Kasumi-1 (cell line): ENCODE measurements around the gene PSPC1.

Experiments used
- DNase-seq, 2 experiments: peaks; one replicate each; lab custom pipeline; 2025; lab: John Stamatoyannopoulos, UW

The PSPC1 gene

DNA sequence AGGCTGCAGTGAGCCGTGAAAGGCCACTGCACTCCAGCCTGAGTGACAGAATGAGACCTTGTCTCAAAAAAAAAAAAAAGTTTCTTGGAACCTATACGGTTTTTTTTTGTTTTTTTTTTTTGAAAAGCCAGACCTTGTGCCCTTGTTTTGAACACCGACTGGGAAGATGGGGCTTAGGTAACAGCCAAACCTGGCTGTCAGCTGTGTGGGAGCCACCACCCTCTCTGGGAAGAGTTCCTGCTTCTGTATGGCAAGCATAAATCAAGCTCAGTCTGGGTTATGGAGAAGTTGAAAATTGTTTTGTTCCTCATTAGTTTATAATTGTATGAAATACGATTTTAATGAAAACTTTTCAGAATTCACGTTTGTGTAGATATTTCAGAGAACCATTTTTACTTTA is 109.8 kb downstream of the PSPC1 start:
- DNase-seq, result no peak

GRCh38 chr13:19670147-19670546 is 112.6 kb downstream of the PSPC1 start:
- DNase-seq, result no peak

DNA sequence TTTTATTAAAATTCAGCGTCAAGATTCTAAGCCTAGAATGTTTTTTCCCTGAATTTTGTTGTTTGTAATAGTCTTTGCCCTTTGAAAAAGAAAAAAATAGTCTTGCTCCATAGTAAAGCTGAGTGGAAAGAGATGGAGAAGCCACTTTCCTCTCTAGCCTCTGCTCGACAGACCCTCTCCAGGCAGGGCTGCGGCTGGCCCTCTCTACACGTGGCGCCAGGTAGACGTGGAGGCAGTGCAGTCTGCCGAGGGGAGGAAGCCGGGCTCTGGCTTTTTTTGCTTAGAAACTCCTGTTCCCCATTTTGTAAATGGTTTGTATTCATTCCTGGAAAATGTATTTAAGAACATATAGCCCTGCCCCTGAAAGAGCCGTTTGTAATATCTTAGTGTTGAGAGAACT is 114.0 kb downstream of the PSPC1 start:
- DNase-seq, result no peak

GRCh38 chr13:19665427-19665859 is 117.3 kb downstream of the PSPC1 start:
- DNase-seq, result no peak

- DNase-seq, result peak in 1 of 2 experiments; percentile 1
These were observed 118.1 kb downstream of the PSPC1 start for GRCh38 chr13:19664481-19665230.

DNA sequence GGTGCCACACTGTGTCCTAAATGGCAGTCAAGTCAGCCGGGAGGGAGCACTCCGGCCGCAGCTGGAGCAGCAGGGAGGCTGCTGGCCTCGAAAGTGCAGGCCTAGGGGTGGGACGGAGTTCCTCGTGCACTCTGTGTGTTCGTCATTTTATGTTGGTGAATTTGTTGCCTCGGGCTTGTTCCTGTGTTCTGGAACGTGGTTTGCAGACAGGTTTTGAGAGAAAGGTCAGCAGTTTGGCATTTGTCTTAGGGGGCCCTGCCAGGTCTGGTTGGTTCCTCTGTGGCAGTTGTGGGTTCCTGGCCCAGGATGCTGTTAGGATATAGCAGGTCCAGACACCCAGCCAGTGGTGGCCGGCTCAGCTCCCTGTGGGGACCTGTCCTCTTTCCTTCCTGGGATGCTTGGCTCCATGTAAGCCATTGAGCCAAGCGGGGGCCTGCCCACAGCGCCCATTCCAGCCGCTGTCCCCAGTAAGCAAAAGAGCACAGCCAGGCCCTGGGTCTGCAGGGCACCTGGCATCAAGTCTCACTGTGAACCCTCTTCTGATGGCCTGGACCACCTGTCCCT is 119.2 kb downstream of the PSPC1 start:
- no peak for DNase-seq

DNA sequence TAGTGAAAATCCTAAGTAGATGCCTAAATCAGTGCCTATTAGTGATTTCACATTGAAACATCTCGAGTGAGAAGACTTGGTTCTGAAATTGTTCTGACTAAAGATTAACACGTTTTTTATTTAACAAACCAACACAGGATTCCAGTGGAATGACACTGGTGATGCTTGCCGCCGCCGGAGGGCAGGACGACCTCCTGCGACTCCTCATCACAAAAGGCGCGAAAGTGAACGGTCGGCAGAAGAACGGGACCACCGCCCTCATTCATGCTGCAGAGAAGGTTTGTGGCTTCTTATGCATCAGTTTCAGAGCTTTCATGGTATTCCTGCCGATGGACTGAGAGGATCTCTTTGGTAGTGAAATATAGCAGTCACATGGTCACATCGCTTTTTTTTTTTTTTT is 121.2 kb downstream of the PSPC1 start:
- DNase-seq, result no peak

DNA sequence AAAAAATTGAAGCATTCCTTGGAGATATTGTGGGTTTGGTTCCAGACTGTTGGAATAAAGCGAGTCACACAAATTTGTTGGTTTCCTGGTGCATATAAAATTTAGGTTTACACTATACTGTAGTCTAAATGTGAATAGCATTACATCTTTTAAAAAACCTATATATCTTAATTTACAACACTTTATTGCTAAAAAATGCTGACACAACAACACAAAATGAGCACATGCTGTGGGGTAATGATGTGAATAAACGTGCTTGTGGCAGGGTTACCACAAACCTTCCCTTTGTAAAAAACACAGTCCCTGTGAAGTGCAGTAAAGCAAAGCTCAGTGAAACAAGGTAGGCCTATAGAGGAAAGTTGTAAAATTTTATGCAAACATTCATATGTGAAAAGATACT is 121.6 kb downstream of the PSPC1 start:
- DNase-seq, result no peak

- DNase-seq, result no peak
These were observed 123.9 kb downstream of the PSPC1 start for GRCh38 chr13:19658831-19659230.

DNA sequence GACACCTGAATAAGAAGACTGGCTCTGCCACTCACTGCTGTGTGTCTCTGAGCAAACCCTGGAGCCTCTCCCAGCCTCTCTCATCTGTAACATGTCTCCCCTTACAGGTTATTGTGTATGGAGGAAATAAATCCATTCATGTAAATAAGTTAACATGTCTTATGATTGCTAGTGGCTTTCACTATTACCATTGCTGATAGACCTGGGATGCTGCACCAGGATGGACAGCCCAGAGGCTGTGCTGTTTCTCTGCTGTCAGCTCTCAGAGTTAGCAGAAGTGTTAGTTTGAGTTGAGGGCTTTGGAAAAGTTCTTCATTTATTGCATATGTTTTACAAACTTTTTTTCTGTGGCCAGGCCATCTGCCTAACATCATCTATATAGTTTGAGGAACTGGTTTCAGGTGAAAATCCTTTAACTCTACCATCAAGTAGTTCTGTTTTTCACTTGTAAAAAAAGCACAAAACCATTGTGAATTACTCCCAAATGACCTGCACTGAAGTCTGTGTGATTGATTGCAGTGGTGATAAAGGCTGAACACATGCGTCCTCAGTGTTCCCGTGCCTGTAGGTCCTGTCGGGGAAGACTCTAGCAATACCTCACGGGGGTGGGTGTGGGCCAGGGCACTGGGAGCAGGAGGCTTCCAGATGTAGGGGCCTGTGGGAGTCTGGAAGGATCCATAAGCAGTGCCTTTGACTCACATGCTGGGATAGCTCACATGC is 124.7 kb downstream of the PSPC1 start:
- no peak for DNase-seq
